Hippocampal formation (tissue), 2 donors: Measurements from ENCODE around the gene PIAS4.
A peak's percentile ranks its signal among the peaks of the same experiment; 100 is the strongest.

Source experiments
- DNase-seq, 2 donors: peaks; one replicate each; lab custom pipeline; 2025; lab: John Stamatoyannopoulos, UW

The PIAS4 gene

DNA sequence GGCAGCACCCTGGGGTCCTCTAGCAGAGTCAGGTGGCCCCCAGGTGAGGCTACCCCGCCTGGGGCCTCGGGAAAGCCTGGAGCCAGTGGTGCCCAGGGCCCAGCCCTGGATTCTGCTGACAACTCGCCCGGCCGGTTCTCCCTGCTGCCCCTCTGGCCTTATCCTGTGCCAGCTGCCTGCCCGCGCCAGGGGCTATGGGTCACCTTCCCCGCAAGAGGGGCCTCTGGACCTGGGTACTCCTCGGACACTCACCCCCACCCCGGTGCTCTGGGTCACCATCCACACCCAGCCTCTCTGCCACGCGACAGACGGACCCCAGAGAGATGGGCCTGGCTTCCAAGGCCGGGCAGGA lies 35.2 kb downstream of the PIAS4 start:
- no peak for DNase-seq

DNA sequence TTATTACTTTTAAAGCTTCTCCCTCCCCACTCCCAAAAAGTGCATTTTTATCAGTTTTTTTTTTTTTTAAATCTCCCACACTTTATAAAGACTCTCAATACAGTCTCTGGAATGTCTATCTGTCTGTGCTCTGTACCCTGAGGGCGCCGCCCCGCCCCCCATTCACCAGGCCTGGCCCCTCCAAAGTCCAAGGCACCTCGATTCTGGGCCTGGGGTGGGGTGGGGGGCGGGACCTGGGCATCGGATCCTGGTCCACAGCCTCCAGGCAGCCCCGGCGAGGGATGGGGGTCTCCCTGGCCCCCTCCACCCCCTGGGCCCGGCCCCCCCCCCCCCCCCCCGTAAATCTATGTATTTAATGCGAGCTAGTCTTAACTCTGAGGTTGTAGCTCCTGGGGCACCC lies 35.9 kb downstream of the PIAS4 start:
- DNase-seq, result no peak

DNA sequence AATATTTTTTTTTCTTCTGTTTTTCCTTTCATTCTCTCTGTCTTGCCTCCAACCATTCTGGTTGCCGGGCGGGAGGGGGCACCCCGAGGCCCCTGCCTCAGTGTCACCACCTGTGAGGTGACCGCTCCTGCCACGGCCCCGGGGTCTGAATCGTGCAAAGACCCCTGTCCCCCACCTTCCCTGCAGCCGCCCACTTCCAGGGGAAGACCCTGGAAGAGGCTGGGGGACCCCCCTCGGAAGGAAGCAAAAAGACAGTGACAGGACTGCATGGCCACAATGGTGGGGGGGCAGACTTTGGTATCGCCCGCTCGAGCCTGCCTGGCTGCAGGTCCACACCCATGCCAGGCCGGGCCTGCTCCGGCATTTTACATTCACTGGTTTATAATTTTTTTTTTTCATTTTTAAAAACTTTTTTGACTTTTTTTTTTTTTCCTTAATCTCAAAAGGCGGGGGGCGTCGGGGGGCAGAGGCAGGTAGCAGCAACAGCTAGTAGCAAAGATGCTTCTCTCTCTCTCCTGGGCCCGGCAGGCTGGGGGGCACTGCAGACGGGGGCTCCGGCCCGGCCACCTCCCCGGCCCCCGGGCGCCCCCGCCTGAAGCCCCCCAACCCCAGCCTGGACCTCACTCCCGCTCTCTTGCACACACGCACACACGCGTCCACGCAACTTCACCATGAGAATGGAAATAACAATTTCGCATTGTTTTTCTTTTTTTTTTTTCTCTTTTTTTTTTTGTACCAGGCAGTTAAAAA lies 36.6 kb downstream of the PIAS4 start:
- DNase-seq, result no peak

DNA sequence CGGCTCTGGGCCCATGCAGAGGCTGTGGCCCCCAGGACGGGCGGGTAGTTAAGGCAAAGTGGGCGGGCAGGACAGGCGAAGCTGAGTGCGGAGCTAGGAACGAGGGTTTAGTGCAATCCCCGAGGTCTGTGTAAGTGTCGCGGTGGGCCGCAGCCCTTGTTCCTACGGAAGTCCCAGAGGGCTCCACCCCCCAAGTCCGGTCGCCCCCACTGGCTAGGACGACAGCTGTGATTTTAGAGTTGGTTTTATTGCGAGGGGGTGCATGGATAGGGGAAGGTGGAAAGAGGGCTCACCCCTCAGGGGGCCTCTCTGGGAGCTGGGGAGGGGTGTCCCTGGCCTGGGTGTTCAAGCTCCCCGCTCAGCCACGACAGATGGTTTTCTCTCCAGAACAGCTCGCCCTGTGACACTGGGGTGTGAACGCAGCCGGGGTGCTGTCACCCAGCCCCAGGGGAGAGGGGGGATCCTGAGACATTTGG lies 37.5 kb downstream of the PIAS4 start:
- no peak for DNase-seq

DNA sequence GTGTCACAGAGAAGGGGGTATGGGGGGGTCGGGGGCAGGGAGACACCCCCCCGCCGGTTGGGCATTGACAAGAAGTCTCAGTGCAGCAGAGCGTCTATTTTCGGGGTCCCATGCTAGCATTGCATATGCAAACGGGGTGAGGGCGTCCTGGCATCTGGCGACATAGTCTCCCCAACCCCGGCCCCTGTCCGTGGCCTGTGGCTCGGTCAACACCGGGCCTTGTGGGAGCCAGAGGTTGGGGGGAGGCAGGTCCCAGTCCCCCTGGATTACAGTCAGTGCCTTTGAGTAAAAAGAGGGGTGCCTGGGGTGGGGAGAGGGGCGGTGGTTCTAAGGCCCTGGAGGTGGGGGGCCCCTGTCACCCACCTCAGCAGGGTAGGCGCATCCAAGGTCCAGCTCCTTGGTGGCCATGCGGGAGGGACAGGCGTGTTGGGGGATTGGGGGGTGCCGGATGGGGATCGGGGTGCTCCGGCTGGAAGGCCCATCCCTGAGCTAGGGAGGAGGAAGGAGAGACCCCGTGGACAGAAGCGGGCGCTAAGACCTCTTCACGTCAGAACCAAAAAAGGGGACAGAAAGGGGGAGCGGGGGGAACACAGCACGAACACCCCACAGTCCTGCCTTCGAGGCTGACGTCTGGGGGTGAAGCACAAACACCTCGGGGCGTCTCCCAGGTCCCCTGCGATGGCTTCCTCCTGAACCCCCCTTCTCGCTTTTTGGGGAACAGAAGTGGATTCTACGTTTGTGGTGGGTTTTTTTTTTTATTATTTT lies 38.2 kb downstream of the PIAS4 start:
- no peak for DNase-seq

DNA sequence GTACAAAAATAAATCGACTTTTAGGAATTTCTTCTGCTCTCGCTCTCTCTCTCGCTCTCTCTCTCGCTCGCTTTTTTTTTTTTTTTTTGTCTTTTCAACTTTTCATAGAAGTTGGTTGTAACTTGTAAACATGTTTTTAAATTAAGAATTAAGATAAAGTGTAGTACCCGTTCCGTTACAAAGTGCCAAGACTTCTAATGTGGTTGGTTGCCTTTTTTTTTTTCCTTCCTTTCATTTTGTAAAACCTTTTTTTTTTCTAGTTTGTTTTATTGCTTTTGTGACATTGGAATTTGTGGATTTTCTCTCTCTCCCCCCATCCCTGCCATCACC lies 38.8 kb downstream of the PIAS4 start:
- no peak for DNase-seq

DNA sequence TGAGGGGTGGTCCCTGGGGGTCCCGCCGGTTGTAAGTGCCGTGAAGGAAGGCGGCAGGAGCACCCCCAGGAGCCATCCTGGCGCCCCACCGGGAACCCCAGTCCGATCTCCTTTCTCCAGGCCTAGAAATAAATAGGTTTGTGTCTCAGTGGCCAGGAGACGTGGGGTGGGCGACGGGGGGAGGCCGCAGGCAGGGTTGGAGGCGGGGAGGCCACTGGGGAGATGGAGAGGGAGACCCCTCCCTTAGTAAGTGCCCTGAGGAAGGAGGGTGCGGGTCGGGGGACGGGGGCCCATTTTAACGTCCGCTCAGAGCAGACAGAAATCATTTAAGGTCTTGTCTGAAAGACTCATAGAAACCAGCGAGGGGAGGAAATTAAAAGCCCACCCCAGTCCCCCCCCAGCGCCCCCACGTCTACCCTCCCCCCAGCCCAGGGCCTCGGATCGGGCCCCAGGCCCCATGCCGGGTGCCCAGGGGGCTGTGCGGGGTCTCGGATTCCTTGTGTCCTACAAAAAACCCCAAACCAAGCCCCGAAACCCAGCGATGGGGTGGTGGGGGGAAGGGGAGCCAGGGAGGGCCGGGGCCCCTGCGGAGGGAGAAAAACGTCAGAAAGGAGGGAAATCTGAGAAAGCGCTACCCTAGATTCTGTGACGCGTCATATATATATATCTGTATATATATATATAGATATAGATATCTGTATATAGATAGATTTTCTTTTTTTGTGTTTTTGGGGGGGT lies 39.6 kb downstream of the PIAS4 start:
- DNase-seq, result no peak

DNA sequence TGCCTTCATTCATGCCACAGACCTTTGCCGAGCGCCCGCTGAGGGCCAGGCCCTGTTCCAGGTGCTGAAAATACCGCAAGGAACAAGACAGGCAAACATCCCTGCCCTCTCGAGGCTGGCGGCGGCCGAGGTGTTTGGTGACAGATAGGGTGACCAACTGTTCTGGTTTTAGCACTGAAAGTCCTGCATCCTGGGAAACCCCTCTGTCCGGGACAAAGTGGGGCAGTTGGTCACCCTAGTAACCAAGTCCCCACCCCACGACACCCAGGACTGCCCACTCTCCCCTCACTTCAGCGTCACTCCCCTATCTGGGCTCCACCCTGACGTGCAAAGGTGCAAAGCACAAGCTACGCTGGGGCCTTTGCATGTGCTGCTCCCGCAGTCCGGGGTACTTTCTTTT lies 41.9 kb downstream of the PIAS4 start:
- DNase-seq, result no peak

DNA sequence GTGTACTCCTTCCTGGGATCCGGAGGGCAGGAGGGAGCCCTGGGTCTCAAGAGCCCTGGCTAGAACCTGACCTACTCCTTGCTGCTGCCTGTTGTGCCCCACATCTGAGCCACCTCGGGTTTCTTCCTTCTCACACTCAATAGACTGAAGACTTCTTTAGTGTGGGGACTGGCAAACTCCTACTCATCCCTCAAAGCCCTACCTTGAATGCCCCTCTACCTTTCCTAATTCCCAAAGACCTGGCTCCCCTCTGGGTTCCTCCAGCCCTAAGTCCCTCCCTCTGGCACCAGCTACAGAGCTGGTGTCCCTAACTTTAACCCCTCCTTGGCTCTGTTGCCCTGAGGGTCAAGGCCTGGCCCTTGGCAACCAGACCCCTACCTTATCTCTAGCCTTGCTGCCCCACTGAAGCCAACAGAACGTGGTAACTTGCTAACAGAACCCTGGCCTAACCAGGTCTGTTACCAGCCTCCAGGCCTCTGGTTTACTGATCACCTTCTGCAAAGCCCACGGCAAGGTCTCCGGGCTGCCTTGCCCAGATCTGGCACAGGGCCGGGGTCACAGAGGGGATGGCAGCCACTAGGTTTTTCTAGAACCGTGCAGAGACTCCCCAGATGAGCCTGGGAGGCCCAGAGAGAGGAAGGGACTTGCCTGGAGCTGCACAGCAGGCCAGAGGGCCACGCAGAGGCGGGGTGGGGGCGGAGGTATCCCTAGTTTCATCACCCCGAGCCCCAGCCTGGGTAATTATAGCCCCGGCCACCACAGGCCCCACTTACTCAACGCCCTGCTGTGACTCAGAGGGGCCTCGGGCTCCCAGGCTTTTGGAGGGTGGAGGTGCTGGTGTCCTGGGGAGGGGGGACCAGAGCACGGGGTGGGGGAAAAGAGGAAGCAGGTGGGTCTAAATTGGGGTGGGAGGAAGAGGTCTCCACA lies 43.9 kb downstream of the PIAS4 start:
- DNase-seq, result no peak

DNA sequence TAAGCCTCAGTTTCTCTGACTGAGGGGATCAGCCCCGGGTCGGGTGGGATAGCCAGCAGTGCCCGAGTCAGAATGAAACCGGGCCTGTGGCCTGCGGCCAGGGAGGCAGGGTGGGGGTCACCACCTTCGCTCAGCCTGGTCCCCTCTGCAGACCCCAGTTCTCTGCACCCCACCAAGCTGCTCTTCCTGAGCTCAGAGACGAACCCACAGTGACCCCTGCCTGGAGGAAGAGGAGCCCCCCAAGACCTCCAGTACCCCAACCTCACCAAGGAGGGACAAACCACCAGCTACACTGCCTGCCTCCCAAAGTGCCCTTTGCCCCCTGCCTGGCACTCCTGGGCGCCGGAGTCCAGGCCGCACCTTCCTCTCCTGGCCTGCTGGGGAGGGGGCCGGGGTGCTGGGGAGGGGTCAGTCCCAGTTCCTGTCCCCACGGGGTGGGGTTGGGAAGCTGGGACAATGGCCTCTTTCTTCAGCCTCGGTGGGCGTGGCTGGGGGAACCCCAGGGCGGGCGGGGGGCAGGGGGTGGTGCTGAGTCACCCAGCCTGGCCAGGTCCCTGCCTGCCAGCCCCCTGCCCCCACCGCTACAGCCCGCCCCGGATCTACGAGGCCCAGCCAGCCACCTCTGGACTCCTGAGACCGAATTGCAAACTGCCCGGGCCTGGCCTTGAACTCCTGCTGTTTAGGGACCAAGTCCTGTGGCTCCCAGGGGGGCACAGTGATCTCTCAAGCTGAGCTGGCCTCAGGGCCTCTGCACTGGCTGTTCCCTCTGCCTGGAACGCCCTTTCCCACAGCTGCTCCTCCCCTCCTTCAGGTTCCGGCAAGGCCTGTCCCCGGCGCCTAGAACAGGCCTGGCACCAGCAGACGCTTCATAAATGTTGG lies 44.8 kb downstream of the PIAS4 start:
- peak in 1 of 2 donors; percentile 32 for DNase-seq

DNA sequence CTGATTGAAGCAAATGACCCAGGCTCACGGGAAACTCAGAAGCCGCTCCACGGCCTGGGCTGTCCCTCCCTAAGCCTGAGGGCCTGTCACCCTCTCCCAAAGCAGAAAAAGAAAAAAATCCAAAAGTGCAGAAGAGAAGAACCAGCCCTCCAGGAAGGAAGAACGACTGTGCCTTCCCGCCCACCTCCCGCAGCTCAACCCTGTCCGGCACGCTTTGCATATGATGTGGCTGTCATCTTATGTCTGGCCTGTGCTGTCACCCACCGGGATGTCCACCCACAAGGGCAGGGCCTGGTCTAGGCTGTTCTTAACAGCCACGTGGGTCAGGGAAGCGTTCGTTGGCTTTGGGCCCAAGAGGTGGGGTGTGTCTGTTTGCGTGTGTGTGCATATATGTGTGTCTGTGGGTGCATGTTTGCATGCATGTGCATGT lies 45.5 kb downstream of the PIAS4 start:
- DNase-seq, result no peak

DNA sequence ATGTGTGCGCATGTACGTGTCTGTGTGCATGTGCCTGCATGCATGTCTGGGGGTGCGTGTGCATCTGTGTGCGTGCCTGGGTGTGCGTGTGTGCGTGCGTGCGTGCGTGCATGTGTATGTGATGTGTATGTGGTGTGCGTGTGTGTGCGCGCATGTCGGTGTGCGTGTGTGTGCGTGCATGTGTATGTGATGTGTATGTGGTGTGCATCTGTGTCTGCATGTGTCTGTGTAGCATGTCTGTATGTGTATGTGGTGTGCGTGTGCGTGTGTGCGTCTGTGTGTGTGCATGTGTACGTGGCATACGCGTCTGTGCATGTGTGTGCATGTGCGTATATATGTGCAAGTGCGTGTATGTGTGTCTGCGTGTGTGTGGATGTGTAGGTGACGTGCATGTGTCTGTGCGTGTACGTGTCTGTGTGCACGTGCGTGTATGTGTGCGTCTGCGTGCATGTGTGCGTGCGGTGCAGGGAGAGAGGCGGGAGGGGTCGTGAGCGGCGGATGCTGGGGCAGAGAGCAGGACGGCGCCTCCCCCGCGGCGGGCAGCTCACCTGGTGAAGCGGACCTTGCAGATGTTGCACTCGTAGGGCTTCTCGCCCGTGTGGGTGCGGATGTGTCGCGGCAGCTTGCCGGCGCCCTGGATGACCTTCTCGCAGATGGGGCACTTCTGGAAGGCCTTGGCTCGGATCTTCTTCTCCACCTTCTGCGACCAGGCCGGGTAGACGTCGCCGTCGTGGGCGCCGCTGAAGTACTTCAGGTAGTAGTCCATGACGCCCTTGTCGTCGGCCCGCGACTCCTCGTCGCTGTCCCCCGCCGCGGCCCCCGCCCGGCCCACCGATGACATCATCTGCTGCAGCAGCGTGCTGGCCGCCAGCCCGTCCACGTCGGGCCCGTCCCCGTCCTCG lies 46.1 kb downstream of the PIAS4 start:
- no peak for DNase-seq

DNA sequence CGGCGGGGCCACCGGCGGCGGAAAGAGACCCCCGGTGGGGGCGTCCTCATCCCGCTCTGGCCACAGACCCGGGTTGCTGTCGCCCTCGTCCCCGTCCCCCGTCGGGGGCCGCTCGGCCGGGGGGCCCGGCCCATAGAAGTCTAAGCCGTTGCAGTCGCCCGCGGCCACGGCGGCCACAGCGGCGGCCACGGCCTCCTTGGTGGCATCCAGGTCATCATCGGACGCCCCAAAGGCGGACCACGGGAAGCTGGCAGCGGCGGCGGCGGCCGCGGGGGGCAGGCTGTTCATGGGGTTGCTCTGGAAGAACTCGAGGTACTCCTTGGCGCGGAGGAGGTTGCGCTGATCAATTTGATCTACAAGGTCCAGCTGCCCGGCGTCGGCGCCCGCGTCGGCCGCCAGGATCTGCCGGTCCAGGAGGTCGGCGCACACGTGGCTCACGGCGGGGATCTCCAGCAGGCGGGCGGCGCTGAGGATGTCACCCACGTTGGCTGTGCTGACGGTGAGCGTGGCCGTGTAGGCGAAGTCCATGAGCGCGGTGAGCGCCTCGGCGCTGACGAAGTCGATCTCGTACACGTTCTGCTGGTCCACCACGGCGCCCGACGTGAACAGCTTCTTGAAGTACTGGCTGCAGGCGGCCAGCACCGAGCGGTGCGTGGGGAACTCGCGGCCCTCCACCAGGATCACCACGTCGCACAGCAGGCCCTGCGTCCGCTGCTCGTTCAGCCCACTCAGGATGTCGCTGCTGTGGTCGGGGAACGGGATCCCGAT lies 47.1 kb downstream of the PIAS4 start:
- no peak for DNase-seq

DNA sequence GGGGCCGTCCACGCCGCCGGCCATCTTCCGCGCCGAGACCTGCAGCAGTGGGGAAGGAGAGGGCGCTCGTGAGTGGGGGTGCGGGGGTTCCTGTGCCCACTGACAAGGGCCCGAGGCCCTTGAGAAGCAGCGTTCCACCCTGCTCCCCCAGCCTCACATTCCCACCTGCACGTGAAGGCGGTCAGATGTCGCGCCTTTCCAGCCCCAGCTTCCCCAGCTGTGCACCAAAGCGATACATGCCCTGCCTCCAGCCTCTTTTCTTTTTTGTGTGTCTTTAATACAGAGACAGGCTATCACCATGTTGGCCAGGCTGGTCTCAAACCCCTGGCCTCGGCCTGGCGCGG lies 47.6 kb downstream of the PIAS4 start:
- no peak for DNase-seq

DNA sequence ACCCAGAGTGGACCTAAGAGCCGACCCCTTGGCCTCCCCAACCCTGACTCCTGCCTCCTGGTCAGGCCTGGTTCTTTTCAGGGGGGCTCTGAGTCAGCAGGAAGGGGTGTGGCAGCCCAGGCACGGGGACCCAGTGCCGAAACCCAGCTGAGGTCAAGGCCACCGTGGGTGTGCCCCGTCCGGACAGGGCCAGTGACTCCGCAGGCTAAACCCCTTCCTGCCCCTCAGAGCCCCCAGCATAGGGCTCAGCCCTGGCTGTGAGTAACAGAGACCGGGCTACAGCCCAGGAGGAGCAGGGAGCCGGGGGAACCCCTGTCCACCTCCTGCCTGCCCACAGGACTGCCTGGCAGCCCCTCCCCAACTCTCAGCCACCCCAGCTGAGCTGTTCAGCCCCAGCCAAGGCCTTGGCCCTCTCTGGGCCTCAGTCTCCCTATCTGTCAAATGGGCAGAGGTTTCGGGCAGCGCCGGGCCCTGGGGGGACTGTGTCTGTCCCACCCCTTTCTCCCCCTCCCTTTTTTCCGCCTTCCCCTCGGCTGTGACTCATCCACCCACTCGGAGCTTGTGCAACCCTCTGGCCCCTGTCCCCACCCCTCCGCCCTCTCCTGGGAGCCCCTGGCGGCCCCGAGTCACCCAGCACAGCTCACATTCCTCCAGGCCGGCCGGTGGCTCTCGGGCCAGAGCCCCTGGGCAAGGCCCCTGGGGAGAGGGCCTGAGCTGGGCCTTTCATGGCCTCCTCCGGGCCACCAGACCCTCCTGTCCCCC lies 50.6 kb downstream of the PIAS4 start:
- DNase-seq, result peak in 1 of 2 donors; percentile 62

DNA sequence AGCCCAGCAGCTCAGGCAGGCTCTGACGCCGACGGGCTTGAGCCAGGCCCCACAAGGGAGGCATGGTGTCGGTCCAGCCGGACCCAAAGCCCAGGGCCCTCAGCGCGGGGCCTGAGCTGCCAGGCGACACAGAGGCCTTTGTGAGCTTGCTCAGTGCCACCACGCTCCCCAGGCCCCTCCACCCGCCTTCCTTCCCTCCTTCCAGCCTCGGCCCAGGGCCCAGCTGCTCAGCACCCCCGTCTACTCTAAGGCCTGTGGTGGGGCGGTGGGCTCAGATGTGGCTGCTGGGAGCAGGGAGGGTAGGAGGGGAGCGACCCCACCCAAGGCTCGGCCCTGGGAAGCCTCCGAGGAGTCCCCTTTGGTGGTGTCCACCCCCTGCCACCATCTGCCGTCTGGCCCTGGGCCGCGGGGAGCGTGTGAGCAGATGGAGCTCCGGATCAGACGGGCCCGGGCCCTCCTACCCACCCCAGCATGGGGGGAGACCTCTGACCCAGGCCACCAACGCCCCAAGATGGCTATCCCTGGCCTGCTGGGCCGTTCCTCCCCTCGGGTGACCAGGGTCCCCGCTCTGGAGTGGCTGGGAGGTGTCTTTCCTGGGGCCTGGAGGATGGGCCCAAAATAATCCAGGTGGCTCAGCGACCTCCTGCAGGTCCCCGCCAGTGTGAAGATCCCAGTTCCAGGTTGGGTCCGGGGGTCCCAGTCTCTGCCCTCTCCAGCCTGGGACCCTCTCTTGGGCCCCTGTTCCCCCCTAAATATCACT lies 51.3 kb downstream of the PIAS4 start:
- DNase-seq, result peak; percentile 73 to 85

DNA sequence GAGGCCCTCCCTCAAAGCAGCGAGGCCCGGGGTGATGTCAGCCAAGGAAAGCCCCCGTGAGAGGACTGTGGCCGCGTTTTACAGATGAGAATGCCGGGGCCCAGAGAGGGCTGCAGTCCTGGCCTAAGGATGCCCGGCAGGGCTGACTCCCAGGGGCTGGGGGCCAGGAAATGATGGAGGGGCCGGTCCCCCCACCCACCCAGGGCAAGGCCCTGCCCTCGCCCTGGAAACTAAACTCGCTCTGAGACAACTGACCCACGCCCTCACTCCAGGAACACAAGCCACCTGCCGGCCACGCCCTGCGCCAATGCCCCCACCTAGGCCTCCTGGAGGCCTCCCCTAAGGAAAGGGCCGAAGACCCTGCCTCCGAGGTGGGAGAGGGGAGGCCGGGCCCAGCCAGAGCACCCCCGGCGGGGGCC lies 51.9 kb downstream of the PIAS4 start:
- no peak for DNase-seq
